Measurements from ENCODE around the gene CRTAC1.

- no peak for TF ChIP-seq MAX (CRISPR knock-in tag; IDR thresholded peaks at IDR 0.05)
- TF ChIP-seq ZNF138 (CRISPR knock-in tag; conservative IDR thresholded peaks at IDR 0.05): no peak
- TF ChIP-seq E2F1 (CRISPR knock-in tag; IDR thresholded peaks at IDR 0.05): no peak
- no peak for TF ChIP-seq ARID4B (CRISPR knock-in tag; IDR thresholded peaks at IDR 0.05; ENCODE audit: borderline replicate concordance)
- TF ChIP-seq USF2 (CRISPR knock-in tag; IDR thresholded peaks at IDR 0.05): no peak
- TF ChIP-seq RORB (CRISPR knock-in tag; IDR thresholded peaks at IDR 0.05): no peak
- TF ChIP-seq CTCF (IDR thresholded peaks at IDR 0.05): no peak
- TF ChIP-seq KAT7 (CRISPR knock-in tag; IDR thresholded peaks at IDR 0.05; ENCODE audit: borderline replicate concordance): no peak
Measured at GRCh38 chr10:97851341-97852001, 178.9 kb downstream of the CRTAC1 start.

Measured in WTC11 (cell line).